AG04449 (cell line): ENCODE measurements around the gene ASF1A.
A peak's percentile ranks its signal among the peaks of the same experiment; 100 is the strongest.

Experiments used
- CTCF ChIA-PET: fragments of 350-600 bp; formaldehyde crosslinking; extraction: SDS; loops from one replicate; lab custom pipeline; 2021; ENCODE audit warnings: antibody characterized with exemption; lab: Yijun Ruan, JAX
- POLR2A ChIA-PET: fragments of 400-600, 350-600 bp; formaldehyde crosslinking; extraction: SDS; loops from one replicate; lab custom pipeline; 2020; ENCODE audit warnings: antibody characterized with exemption, inconsistent platforms; lab: Yijun Ruan, JAX
- DNase-seq: peaks from one replicate; pipeline ENCODE4 v3.0.0-alpha.2; 2010; ENCODE audit warnings: low read depth, low spot score
- H3K4me3 ChIP-seq: 2 replicates; pipeline ENCODE4 v1.5.1; 2011; ENCODE audit warnings: low read depth, mild to moderate bottlenecking, control low read depth, low read length
- CTCF ChIP-seq: IDR thresholded peaks from one replicate; pipeline ENCODE4 v1.5.1; 2011; ENCODE audit warnings: mild to moderate bottlenecking, moderate library complexity, low read length, control low read depth, inconsistent platforms; ENCODE audit not compliant: insufficient read depth; ENCODE audit errors: missing control alignments

The ASF1A gene

GRCh38 chr6:118934461-118935330 lies 40.7 kb downstream of the ASF1A start, which contains the start of gene MCM9:
TSS of gene MCM9 (minus strand) at chr6:118935159. CDS start at chr6:118931723, 3,436 bp downstream.
- POLR2A ChIA-PET: interaction anchor here (0.7 to 0.8 kb wide), 2 partner anchors 40 to 41 kb away, joined by 3 read pairs; partner anchors contain the start of gene ASF1A
- H3K4me3 ChIP-seq: peak within 1 kb of the TSS; percentile 74
- no peak for TF ChIP-seq CTCF
- CTCF ChIA-PET: interaction anchor here (0.7 to 1.1 kb wide), 3 partner anchors 134 to 651 kb away, joined by 3 to 4 read pairs (median 3); no protein-coding TSS in a partner anchor
- no peak for DNase-seq

GRCh38 chr6:118935331-118935668 lies 41.3 kb downstream of the ASF1A start:
- CTCF ChIA-PET: interaction anchor here (0.7 to 1.1 kb wide), 3 partner anchors 134 to 652 kb away, joined by 3 to 4 read pairs (median 3); no protein-coding TSS in a partner anchor
- POLR2A ChIA-PET: interaction anchor here (0.7 kb wide), 1 partner anchor 41 kb away, joined by 3 read pairs; the partner anchor contains the start of gene ASF1A
- DNase-seq: no peak
- H3K4me3 ChIP-seq: peak overlapping the region; percentile 74
- no peak for TF ChIP-seq CTCF

- ChIA-PET CTCF (no interaction called here), POLR2A (no interaction called here)
- DNase-seq: no peak
- H3K4me3 ChIP-seq: no peak overlapping the region
- TF ChIP-seq CTCF: no peak
These were observed 42.2 kb downstream of the ASF1A start for GRCh38 chr6:118935978-118936703.

DNA sequence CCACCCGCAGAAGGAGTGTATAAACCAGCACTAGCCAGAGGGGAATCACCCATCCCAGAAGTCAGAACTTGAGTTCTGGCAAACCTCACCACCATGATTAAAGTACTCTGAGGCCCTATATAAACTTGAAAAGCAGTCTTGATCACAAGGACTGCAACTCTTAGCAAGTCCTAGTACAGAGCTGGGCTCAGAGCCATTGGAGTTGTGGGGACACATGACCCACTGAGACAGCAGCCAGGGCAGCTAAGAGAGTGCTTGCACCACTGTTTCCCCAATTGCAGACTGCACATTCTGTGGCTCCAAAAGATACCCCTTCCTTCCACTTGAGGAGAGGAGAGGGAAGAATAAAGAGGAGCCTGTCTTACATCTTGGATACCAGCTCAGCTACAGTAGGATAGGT lies 45.7 kb downstream of the ASF1A start:
- no peak for TF ChIP-seq CTCF
- no peak overlapping the region for H3K4me3 ChIP-seq
- DNase-seq: no peak
- ChIA-PET CTCF (no interaction called here), POLR2A (no interaction called here)

DNA sequence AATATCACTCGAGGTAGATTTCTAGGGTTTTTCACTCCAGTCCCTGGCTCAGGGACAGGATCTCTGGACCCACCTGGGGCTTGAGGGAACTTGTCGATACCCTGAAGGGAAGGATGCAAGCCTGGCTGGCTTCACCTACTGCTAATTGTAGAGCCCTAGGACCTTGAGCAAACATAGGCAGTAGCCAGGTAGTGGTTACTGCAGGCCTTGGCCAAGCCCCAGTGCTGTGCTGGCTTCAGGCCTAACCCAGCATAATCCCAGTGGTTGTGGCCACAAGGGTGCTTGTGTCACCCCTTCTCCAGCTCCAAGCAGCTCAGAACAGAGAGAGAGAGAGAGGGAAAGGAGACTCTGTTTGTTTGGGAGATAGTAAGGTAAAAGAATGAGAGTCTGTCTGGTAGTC lies 46.8 kb downstream of the ASF1A start:
- H3K4me3 ChIP-seq: no peak overlapping the region
- TF ChIP-seq CTCF: no peak
- CTCF ChIA-PET: no interaction called here
- DNase-seq: no peak
- POLR2A ChIA-PET: no interaction called here

DNA sequence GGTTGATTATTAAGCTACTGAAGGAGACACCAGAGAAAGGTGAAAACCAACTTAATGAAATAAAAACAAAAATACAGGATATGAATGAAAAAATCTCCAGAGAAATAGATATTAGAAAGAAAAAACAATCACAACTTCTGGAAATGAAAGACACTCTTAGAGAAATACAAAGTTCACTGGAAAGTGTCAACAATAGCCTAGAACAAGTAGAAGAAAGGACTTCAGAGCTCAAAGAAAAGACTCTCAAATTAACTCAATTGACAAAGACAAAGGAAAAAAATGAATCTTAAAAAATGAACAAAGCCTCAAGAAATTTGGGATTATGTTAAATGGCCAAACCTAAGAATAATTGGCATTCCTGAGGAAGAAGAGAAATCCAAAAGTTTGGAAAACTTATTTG lies 51.3 kb downstream of the ASF1A start:
- no peak overlapping the region for H3K4me3 ChIP-seq
- no peak for DNase-seq
- CTCF ChIA-PET: no interaction called here
- TF ChIP-seq CTCF: no peak
- POLR2A ChIA-PET: no interaction called here
